Fibroblast of pulmonary artery (primary cell): Measurements from ENCODE around the gene ARID4B.

ENCODE experiments used
- DNase-seq: peaks from one replicate; pipeline ENCODE4 v3.0.0-alpha.2; 2010; ENCODE audit warnings: low read depth
- H3K4me3 ChIP-seq: replicated peaks from 2 replicates; pipeline ENCODE4 v1.5.1; 2011; ENCODE audit warnings: low read depth, mild to moderate bottlenecking, control low read depth, low read length, moderate library complexity
- TF ChIP-seq, protein P1 (sequence below): IDR thresholded peaks from 2 replicates; pipeline ENCODE4 v1.5.1; 2011; ENCODE audit warnings: mild to moderate bottlenecking, control low read depth, low read length, inconsistent platforms; ENCODE audit errors: missing control alignments

ARID4B gene

DNA sequence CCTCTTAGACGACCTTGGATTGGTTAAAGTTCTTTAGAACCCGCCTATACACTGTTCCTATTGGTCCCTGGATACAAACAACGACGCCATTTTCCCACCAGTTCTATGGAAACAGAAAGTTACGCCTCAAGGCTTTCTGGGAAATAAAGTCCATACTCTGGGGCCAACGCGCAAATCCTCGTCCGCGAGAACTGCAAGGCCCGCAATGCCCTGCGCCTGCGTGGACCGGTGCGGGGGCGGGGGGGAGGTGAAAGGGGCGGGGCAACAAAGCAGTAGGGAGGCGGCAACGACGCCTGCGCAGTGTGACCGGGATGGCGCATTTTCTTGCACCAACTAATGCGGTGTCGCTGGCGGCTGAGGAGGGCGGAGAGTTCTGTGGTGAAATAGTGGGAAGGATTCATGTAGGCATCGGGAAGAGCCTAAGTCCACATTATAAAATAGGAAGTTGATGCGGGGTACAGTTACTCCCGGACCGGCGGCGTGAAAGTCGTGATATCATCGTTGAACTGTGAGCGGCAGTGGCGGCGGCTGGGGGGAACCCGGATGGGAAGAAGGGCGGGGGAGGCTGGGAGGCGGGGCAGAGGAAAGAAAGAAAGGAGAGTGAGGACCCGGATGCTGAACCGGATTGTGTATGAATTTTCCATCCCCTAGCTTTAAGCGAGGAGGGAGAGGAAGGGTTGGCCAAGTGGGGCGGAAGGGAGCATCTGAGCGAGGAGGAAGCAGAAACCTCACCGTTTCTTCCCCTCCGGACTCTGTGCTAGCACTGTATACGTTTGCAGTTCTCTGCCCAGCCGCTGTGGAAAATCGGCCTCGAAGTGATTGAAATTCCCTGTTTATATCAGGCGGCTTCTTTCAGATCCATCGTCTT lies 526 bp upstream of the ARID4B start, which contains the start of gene GGPS1:
Gene GGPS1 (plus strand): TSS at position 300 of the 868 bp plus-strand sequence. CDS start 6,695 bp downstream, outside the sequence.
- TF ChIP-seq, protein P1, sequence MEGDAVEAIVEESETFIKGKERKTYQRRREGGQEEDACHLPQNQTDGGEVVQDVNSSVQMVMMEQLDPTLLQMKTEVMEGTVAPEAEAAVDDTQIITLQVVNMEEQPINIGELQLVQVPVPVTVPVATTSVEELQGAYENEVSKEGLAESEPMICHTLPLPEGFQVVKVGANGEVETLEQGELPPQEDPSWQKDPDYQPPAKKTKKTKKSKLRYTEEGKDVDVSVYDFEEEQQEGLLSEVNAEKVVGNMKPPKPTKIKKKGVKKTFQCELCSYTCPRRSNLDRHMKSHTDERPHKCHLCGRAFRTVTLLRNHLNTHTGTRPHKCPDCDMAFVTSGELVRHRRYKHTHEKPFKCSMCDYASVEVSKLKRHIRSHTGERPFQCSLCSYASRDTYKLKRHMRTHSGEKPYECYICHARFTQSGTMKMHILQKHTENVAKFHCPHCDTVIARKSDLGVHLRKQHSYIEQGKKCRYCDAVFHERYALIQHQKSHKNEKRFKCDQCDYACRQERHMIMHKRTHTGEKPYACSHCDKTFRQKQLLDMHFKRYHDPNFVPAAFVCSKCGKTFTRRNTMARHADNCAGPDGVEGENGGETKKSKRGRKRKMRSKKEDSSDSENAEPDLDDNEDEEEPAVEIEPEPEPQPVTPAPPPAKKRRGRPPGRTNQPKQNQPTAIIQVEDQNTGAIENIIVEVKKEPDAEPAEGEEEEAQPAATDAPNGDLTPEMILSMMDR: no peak
- H3K4me3 ChIP-seq: peak within 1 kb of the TSS; percentile 94
- DNase-seq: peak; percentile 100

DNA sequence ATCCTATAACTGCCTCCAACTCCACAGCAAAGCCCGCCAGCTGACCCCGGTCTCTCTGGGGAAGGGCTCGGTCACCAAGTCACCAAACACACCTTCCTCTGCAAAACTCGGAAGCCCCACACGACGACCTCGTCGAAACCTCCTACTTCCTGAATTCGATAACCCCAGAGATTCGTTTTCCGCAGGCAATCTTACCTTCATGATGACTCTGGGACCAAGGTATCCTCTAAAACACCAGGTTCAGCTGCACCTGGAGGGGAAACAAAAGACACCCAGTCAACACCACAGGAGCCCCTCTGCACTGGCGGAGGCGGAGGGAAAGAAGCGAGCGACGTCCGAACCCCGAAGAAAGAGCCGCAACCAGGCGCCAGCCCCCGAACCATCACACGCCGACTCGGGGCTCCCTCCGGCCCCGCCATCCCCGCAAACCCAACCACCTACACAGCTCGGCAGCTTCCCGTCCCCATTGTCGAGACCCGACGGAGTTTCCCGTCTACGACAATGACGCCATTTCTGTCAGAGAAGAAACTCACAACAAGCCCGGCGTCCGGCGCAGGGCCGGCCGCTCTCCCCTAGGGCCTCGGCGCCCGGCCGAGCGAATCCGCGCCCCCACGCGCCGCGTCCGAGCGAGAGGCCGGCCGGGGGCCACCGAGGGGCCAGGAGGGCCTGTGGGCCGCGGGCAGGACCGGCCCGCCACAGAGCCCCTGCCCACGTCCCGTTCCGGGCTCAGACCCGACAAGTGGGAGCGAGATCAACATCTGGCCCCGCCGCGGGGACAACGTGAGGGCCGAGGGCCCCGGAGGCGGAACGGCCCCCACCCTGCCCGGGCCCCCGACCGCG lies 1.0 kb downstream of the ARID4B start:
- TF ChIP-seq, protein P1: no peak
- H3K4me3 ChIP-seq: peak overlapping the region; percentile 94
- DNase-seq: peak; percentile 19

DNA sequence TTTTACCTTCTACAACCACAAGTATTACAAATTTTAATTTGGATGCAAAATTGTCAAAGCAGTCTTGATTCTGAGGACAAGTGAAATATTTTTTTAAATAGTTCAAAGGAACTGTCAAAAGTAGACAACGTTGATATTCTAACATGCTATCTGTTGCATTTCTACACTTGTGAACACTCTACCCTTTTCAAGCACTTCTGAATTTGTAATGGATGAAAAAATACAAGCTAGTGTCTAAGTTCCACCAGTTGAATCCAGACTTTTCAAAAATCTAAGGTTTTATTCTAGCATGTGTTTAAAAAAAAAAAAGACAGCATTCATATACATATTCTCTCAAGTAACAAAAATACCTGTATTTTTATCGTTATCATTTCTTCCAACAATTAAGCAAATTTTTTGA lies 2.1 kb downstream of the ARID4B start:
- TF ChIP-seq, protein P1: no peak
- peak overlapping the region; percentile 94 for H3K4me3 ChIP-seq
- DNase-seq: no peak

DNA sequence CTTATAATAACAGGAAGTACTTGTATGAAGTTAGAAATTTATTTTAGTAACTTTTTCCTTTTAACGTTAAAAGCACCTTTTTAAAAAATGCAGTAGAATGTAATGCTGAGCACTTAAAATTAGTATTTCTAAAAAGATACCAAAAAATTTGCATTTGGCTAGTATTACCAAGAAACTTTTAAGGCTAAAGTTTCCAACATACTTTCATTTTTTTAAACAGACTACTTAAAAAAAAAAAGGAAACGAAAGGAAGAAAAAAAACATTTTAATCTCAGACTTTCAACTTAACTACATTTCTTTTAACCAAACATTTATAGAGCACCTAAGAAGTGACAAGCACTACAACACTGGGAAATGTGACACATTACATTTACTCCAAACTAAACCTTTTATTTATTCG lies 2.8 kb downstream of the ARID4B start:
- H3K4me3 ChIP-seq: peak overlapping the region; percentile 94
- TF ChIP-seq, protein P1: no peak
- no peak for DNase-seq

DNA sequence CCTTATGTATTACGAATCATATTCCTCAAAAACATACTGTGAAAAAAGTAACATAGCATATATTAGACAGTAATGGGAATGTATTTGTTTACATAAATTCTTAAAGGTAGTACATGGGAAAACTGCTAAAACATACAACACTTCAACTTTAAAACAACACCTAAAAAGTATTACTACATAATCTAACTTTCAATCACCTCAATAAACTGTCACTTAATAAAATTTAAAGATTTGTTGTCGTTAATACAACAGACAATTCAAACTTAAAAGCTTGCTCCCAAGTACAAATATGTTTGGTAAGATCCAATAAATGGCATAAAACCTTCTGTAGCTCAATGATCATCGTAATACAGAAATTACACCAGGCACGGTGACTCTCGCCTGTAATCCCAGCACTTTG lies 3.7 kb downstream of the ARID4B start:
- no peak overlapping the region for H3K4me3 ChIP-seq
- no peak for DNase-seq
- TF ChIP-seq, protein P1: no peak

DNA sequence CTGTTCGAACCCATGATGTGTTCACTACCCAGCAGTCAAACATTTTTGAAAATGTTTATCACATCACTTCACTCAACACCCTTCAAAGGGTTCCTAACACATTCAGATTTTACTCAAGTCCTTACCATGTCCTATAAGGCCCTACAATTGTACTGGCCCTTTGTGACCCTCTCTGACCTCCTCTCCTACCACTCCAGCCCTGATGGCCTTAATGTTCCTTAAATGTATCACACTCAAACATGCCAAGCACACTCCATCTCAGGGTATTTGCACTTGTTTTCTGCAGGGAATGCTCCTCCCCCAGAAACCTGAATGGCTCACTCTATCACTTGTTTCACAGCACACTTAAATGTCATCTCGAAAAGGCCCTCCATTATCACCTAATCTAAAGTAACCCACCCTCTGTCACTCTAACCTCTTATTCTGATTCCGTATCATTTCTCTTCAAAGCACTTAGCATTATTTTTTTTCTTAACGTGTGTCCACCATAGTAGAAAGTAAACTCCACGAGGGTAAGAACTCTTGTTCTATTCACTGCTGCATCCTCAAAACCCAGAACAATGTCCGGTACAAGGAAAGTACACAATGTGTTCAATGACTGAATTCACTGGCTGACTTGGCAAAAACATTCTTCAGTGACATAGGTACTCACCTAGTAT lies 7.3 kb downstream of the ARID4B start:
- TF ChIP-seq, protein P1: no peak
- H3K4me3 ChIP-seq: no peak overlapping the region
- DNase-seq: no peak
